CD4-positive, alpha-beta T cell treated with Interleukin-15 for 1 hour (primary cell): ENCODE results near the gene TXNDC15.
"Not testable (repeated sequence)": the region's sequence is repeated elsewhere in the genome, so short reads cannot be mapped to it uniquely, and the experiment has no call there.

Experiments used
- DNase-seq: peaks from one replicate; pipeline ENCODE4 v3.0.0-alpha.2; 2020

The TXNDC15 gene, protein sequence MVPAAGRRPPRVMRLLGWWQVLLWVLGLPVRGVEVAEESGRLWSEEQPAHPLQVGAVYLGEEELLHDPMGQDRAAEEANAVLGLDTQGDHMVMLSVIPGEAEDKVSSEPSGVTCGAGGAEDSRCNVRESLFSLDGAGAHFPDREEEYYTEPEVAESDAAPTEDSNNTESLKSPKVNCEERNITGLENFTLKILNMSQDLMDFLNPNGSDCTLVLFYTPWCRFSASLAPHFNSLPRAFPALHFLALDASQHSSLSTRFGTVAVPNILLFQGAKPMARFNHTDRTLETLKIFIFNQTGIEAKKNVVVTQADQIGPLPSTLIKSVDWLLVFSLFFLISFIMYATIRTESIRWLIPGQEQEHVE

DNA sequence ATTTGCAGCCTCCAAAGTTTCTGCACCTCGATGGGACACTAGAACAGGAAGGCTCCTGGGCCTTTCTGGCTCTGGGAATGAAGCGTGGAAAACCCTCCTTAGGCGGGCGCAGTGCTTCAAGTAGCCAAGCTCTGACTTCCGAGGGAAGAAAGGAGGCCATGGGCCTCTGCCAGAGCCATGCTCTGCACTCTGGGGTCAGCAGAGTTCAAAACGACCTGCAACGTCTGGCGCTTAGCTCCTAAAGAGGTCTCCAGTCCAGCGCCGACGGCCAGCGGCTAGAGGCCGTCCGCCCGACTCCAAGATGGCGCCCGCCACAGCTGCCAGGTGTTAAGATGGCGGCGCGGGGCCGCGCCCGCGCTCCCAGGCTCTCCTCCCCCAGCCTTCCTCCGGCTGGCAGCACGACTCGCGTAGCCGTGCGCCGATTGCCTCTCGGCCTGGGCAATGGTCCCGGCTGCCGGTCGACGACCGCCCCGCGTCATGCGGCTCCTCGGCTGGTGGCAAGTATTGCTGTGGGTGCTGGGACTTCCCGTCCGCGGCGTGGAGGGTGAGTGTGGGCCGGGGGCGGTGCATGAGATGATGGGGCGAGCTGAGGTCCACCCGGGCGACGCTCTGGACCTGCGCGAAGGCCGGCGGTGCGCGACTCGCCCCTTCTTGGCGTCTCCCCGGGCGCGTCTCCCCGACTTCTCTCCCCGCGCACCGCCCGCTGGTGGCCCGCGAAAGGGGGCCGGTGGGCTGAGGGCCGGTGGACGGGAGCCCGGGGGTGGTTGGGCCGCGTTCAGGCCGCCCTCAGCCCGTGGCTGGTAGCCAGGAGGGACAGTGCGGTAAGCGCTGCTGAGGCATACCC lies at the start of gene TXNDC15:
TSS of gene TXNDC15 (plus strand) at position 385 of the 844 bp plus-strand sequence. CDS start at position 442, 57 bp downstream.
- DNase-seq, result peak; percentile 79

DNA sequence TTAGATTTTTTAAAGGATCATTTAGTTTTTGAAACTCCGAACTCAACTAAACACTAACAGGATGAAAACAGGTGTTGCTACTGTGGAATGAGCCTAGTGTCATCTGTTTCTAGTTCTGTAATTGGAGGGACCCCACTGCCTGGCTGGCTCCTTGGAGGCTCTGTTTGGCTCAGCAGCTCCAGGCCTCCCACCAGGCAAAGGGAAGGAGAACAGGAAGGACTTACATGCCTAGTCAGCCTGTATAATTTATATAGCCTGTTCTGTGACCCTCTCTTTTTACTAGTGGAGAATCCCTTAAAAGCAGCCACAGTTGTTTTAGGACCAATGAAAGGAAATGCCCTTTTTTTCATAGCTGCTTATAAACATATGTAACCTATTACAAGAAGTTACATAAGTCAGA lies 49.5 kb upstream of the TXNDC15 start:
- no peak for DNase-seq

DNA sequence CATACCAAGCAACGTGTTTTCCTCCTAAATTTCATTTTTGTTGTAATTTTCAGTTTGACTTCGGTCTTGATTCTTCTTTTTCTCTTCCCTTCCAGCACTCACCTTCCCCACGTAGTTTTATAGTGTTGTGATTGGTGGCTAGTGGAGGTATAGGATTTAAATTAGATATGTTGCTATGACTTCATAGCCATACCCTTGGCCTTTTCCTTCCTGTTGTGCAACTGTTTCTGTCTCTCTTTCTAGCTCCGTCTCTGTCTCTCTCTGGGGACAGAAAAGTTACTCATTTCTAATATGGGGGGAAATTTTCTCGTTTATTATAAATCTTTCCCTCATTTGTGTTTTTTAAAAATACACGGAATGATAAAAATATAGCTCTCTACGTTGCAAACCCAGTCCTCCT lies 49.0 kb upstream of the TXNDC15 start:
- DNase-seq, result no peak

DNA sequence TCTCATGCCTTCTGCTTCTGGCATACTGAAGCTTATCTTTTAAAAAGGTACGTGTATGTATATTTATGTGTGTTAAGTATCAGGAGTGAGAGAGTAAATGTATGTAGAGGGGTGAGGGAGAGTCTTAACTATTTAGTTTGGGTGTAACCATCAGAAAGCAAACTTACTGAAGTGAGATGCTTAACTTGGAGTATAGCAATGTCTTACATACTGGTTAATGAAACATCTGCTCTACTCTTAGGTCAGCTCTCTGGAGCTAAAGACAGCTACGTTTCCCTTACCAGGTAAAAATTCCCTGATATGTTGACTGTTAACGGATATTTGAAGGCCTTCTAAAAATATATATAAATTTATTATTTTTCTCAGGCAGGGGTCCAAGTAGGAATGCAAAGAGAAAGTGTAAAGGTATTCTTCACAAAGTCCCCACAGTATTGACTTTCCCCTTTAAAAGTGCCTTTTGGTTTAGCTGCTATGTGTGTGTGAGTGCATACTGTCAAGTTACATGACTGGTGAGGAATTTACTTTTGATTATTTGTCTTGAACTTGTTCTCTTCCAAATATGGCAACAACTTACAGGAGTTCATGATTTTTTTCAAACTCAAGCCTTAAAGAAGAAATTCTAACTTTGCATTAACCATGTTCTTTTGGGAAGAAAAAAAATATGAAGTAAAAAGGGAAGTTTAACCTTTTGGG lies 40.7 kb upstream of the TXNDC15 start:
- DNase-seq, result no peak

DNA sequence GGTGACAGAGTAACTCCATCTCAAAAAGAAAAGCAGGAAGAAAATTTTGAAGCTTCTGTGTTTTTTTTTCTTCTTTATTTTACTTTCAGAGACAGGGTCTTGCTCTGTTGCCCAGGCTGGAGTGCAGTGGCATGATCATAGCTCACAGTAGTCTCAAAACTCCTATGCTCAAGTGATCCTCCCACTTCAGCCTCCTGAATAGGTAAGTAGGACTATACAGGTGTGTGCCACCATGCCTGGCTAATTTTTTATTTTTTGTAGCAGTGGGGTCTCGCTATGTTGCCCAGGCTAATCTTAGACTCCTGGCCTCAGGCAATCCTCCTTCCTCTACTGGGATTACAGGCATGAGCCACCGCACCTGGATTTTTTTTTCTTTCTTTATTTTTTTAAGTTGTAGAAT lies 38.5 kb upstream of the TXNDC15 start:
- no peak for DNase-seq

DNA sequence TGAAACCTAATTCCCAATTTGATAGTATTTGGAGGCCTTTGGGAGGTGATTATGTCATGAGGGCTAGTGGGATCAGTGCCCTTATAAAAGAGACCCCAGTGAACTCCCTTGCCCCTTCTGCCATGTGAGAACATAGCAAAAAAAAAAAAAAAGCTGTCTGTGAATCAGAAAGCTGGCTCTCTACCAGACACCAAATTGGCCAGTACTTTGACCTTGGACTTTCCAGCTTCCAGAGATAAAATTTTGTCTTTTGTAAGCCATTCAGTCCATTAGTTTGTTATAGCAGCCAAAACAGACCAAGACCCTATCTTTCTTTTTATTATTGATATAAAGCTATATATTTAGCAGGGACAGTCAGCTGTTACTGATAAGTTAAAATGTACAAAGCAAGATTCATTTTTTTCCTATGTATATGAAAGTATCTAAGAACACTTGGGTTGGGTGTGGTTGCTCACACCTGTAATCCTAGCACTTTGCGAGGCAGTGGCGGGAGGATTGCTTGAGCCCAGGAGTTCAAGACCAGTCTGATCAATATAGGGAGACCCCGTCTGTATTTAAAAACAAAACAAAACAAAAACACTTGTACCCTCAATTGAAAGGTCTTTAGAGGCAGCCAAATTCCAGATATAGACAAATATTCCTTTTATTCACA lies 36.5 kb upstream of the TXNDC15 start:
- DNase-seq, result no peak

DNA sequence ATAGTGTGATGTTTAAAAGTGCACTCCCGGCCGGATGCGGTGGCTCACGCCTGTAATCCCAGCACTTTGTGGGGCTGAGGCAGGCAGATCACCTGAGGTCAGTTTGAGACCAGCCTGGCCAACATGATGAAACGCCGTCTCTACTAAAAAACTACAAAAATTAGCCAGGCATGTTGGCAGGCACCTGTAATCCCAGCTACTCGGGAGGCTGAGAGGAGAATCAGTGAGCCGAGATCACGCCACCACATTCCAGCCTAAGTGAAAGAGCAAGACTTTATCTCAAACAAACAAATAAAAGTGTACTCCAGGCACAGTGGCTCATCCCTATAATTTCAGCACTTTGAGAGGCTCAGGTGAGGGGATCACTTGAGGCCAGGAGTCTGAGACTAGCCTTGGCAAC lies 35.8 kb upstream of the TXNDC15 start:
- DNase-seq, result not testable (repeated sequence)

DNA sequence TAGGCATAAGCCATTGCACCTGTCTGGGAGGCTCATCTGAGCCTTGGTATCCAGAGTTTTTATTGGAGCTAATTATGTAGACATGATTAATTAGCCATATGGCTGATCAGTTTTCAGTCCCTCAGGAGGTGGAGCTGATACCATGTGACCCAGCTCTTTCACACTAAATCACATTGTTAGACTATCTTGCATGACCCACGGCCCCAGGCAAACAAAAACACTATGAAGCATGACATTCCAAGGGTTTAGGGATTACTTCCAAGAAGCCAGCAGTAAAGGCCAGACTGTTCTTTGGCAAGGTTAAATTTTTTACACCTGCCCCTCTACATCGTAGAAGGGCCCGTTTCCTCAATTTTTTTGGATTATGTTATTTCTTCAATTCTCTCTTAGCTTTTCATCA lies 33.4 kb upstream of the TXNDC15 start:
- DNase-seq, result no peak

DNA sequence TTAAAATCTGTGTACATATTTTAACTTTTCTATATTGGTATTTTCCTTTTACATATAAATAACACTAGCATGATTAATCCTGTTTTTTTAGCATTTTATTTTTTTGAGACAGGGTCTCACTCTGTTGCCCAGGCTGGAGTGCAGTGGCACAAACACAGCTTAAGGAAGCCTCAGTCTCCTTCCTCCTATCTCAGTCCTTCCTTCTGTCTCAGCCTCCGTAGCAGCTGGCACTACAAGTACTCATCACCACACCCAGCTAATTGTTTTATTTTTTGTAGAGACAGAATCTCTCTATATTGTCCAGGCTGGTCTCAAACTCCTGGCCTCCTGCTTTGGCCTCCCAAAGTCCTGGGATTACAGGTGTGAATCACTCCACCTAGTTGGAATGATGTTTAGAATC lies 29.9 kb upstream of the TXNDC15 start:
- no peak for DNase-seq

DNA sequence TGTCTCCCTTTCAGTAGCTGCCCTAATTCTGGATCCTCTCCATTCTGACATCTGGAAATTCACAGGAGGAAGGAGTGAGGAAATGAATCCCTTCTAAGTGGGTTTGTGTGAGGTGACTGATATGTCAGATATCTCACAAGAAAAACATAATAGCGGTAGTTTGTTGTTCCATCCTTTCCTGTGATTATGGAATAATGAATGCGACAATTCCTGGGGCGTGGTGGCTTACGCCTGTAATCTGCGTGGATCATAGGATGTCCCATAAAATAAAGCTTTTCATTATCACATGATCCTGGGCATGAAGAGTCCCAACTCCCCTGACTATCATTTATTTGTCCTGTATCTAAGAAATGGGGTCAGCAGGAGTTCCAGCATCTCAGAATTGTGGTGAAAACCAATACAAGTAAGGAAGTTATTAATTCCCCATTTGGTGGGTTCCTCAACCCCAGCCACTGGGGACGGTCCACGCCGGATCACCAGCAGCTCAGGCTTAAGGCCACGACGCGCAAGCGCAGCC lies 28.8 kb upstream of the TXNDC15 start:
- no peak for DNase-seq

DNA sequence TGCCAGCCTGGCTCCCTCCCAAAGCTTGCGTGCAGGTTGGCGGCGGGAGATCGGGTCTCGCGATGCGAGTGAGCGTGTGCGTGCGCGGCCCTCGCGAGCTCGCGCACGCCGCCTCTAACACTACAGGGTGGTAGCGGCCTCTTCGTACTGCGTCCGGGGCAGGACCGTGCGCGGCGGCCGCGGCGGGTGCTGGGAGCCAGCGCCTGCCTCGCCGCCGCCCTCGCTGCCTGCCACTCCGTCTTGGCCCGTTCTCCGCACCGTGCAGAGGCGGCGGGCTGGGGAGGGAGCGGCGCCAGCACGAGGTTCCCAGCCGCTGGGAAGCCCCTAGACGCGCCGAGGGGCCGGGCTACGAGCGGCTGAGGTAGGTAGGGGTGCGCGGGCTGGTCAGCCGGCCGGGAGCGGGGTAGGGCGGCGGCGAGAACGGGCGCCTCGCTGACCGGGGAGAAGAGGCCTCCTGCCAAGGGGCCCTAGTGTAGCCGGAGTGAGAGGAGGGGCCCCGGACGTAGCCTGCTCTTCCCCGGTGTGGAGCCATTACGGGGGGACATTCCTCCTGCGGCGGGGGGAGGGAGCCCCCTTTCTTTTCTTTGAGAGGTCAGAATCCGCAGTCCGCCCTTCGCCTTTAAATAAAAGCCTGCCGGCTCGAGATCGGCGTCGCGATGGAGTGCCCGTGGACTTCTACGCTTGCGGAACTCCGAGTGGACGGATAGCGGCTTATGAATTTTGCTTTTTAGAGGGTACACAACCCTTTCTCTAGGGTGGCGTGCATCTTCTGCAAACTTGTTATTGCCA lies 28.1 kb upstream of the TXNDC15 start, which contains the start of gene C5orf24:
TSS of gene C5orf24 (plus strand) at position 117 of the 789 bp plus-strand sequence. CDS start 8,933 bp downstream, outside the sequence.
- DNase-seq, result peak; percentile 94

DNA sequence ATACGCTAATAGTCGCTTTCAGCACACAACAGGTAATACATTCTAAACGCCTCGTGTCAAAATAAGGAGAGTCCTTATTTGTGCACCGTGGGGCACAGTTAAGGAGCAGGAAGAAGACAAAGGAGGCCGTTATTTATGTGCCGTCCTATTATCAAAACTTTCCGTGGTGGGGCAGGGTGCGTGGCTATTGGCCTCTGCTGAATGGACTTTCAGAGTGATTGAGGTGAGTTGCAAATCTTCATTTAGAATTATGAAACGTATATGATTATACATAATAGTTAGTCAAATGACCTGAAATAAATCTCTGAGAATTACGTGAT lies 27.6 kb upstream of the TXNDC15 start:
- DNase-seq, result no peak

DNA sequence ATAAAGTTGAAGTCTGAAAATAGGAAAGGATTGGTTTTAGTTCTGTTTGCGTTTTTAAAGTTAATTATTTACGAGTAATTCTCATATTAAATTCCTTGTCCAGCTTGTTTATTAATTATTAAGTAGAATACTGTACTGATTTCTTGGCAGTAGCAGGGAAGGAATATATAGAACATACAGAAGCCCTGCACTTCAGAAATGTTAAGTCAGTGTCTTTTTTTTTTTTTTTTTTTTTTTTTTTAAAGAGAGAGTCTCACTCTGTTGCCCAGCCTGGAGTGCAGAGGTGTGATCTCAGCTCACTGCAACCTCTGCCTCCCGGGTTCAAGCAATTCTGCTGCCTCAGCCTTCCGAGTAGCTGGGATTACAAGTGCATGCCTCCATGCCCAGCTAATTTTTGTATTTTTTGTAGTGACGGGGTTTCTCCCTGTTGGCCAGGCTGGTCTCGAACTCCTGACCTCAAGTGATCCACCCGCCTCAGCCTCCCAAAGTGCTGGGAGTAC lies 24.7 kb upstream of the TXNDC15 start:
- not testable (repeated sequence) for DNase-seq

DNA sequence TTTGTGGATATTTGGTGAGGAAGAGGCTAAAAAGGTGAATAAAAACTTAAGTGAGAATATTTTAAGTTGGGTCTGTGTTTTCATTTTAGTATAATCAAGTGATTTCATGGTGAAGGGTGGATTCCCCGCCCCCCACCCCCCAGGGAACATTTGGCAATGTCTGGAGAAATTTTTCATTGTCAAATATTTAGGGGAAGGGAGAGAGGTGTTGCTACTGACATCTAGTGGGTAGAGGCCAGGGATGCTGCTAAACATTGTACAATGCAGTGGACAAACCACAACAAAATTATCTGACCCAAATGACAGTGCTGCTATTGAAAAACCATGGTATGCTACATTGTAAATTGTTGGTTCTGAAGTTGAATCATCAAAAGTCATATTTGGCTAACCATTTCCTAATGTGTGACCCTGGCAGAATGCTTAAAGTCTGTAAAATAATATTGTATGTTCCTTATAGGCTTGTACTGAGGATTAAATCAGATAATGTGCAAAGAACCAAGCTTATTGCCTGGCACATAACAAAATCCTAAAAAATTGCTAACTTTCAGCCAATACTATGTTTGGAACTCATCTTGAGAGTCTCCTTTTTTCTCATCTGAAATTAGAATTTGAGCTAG lies 22.8 kb upstream of the TXNDC15 start:
- DNase-seq, result no peak

DNA sequence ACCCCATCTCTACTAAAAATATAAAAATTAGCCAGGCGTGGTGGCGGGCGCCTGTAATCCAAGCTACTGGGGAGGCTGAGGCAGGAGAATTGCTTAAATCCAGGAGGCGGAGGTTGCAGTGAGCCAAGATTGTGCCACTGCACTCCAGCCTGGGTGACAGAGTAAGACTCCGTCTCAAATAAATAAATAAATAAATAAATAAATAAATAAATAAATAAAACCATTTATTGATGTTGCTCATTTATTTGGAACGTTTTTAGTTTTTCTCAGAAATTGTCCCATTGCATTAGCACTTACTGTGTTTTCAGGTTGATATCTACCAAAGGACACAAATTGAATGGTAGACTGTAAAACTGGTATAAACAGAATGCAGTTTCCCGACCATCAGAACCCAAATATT lies 17.7 kb upstream of the TXNDC15 start:
- not testable (repeated sequence) for DNase-seq

DNA sequence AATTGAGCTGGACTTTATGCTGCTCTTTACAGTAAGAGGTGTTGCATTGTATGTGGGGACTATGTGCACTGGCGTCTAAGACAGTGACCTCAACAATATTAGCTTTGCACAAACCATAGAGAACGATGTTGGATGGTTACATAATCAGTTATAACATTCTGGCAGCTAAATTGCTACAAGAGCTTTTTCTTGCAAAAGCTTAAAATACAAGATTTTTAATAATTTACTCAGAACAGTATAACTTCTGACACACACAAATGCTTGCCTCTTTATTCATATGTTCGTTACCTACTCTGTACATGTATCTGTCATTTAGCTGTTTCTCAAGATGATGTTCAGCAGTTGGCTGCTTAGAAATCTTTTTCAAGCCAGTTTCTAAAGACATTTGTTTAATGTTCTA lies 16.8 kb upstream of the TXNDC15 start:
- no peak for DNase-seq

DNA sequence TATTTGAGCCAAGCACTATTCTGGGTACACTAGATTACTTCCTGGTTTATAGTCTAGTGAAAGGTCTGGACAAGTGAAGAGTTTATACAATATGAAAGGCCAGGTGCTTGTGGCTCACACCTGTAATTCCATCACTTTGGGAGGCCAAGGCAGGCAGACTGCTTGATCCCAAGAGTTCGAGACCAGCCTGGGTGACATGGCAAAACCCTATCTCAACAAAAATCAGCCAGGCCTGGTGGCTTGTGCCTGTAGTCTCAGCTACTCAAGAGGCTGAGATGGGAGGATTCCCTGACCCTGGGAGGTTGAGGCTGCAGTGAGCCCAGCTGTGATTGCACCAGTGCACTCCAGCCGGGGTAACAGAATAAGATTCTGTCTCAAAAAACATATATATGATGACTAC lies 9.5 kb upstream of the TXNDC15 start:
- no peak for DNase-seq

DNA sequence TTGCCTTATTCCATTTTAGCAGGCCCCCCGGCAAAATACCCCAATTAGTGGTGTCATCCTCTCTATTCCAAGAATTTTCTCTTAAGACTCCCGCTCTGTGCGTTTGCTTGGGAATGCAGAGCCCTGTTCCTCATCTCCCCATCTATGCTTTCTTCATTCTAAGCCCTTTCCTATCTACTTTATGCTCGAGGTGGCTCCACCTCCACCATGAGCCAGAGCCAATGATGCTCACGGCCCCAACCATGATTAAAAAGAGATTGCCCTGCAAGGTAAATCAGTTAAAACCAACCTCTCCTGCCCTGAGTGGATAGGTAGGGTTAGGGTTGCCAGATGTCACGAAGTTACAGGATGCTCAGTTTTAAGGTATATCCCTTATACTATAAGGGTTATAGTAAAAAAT lies 677 bp upstream of the TXNDC15 start:
- DNase-seq, result no peak

DNA sequence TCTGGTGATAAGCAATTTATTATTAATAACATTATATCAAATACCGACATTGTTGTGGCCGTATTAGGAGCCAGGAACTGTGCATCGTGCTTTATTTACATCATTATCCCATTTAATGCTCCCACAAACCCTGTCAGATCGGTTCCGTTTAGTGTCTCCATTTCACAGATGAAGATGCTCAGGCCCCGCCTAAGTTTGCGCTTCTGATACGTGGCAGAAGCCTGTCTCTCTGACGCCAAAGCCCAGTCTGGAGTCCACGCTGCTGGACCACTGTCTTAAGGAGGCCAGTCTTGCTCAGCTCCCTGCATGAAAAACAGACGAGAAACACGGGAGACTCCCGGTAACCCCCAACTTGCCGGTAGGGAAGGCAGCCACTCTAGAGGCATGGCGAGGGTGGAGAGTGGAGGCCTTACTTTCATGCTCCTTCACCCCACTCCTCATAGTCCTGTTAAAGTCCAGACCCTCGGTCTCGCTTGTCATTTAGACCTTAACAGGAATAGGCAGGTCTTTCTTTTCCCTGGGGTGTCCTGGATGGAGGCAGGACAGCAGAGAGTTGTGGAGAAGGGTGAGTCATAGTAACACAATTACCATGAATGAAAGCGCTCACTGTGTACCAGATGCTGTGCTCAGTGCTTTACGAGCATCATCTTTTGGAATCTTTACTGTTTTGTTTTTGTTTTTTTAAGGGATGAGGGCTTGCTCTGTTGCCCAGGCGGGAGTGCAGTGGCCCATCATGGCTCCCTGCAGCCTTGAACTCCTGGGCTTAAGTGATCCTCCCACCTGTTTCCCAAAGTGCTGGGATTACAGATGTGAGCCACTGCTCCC lies 872 bp downstream of the TXNDC15 start:
- no peak for DNase-seq

DNA sequence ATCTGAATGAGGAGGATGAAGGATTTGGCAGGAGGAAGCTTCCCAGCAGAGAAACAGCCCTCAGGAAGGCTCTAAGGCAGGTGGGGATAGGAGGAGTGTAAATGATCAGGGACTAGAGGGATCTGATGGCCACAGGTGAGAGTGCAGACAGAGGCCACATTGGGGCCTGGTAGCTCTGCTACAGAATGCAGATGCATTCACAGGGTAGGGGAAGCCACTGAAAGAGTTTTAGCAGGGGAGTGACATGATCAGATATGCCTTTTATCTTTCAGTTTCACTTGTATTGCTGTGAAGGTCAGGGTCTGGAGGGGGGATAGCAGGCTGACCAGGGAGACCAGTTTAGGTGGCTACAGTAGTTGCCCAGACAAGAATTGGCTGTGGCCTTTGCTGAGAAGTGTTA lies 3.0 kb downstream of the TXNDC15 start:
- DNase-seq, result no peak
